Calu3 (cell line): ENCODE measurements around the gene MMP13. TPM values are rescaled to one million over a fixed set of nuclear protein-coding genes. Genes with fewer than 3 reads are reported as not detected.

ENCODE experiments used
- BruUV-seq: library from RNA; stranded (reverse); fragments of 400-500 nt; replicated peaks from 2 replicates; lab custom pipeline; 2021; lab: Mats Ljungman, UMichigan
- CTCF ChIA-PET: fragments of 300-600 bp; sonication (Branson Sonifier 250); formaldehyde crosslinking; loops from one replicate; lab custom pipeline; 2022; ENCODE audit warnings: antibody characterized with exemption; lab: Charles Lee
- DNase-seq: peaks from one replicate; pipeline ENCODE4 v3.0.0; 2022
- H3K27ac Mint-ChIP-seq: one replicate; pipeline ENCODE4 v1.8.0; 2022; ENCODE audit warnings: mixed read lengths; ENCODE audit not compliant: unreplicated experiment
- H3K27me3 Mint-ChIP-seq: one replicate; pipeline ENCODE4 v1.8.0; 2022; ENCODE audit warnings: mixed read lengths; ENCODE audit not compliant: unreplicated experiment
- H3K36me3 Mint-ChIP-seq: one replicate; pipeline ENCODE4 v1.8.0; 2022; ENCODE audit warnings: mild to moderate bottlenecking, moderate library complexity, mixed read lengths; ENCODE audit not compliant: insufficient read depth, unreplicated experiment
- H3K4me1 Mint-ChIP-seq: one replicate; pipeline ENCODE4 v1.8.0; 2022; ENCODE audit warnings: mild to moderate bottlenecking, low read depth, mixed read lengths; ENCODE audit not compliant: unreplicated experiment
- H3K4me3 Mint-ChIP-seq: one replicate; pipeline ENCODE4 v1.8.0; 2022; ENCODE audit warnings: mild to moderate bottlenecking, low read depth, moderate library complexity, mixed read lengths; ENCODE audit not compliant: unreplicated experiment
- H3K9me3 Mint-ChIP-seq: one replicate; pipeline ENCODE4 v1.8.0; 2022; ENCODE audit warnings: low read depth, mixed read lengths; ENCODE audit not compliant: unreplicated experiment
- intact Hi-C: fragments of 100-400 bp; cut with micrococcal nuclease; formaldehyde crosslinking; loops from one replicate; pipeline ENCODE4 v1.10.0; 2022; ENCODE audit not compliant: unreplicated experiment
- total RNA-seq: library from RNA; stranded (reverse); gene quantifications from 2 replicates; pipeline ENCODE4 v1.2.3, GENCODE V29; 2022
- TF ChIP-seq, protein P1 (sequence below): fragments of 200-600 bp; IDR thresholded peaks from one replicate; pipeline ENCODE4 v1.8.0; 2022; ENCODE audit warnings: antibody characterized with exemption; ENCODE audit not compliant: unreplicated experiment

MMP13 gene
- total RNA-seq, 1 experiment from 2014 or later, result not detected

DNA sequence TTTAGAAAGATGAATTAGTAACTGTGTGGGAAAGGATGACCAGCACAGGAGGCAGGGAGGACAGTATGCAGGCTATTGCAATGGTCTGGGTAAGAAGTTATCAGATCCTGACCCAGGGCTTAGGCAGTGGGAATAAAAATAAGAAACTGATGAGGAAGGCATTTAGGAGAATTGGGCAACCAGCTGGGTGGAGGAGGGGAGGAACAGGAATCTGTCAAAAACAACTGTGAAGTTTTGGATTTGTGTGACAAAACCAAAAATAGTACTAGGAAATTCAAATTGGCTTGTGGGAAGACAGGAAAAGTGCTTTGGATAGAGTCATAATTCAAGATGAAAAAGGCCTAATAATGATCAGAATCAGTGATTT, 27.9 kb downstream of the MMP13 start:
- H3K27me3 Mint-ChIP-seq, result peaks cover 47% of the 10 kb centered on the region
- no peak for DNase-seq
- no peaks in the 10 kb centered on the region for H3K9me3 Mint-ChIP-seq
- peaks cover 17% of the 10 kb centered on the region for H3K4me1 Mint-ChIP-seq
- CTCF ChIA-PET, result no interaction called here
- no peak overlapping the region for H3K27ac Mint-ChIP-seq
- BruUV-seq, result no TSS peak
- intact Hi-C loops, result no loop called here
- H3K36me3 Mint-ChIP-seq, result peaks cover 6% of the 10 kb centered on the region
- H3K4me3 Mint-ChIP-seq, result no peak overlapping the region
- TF ChIP-seq, protein P1, sequence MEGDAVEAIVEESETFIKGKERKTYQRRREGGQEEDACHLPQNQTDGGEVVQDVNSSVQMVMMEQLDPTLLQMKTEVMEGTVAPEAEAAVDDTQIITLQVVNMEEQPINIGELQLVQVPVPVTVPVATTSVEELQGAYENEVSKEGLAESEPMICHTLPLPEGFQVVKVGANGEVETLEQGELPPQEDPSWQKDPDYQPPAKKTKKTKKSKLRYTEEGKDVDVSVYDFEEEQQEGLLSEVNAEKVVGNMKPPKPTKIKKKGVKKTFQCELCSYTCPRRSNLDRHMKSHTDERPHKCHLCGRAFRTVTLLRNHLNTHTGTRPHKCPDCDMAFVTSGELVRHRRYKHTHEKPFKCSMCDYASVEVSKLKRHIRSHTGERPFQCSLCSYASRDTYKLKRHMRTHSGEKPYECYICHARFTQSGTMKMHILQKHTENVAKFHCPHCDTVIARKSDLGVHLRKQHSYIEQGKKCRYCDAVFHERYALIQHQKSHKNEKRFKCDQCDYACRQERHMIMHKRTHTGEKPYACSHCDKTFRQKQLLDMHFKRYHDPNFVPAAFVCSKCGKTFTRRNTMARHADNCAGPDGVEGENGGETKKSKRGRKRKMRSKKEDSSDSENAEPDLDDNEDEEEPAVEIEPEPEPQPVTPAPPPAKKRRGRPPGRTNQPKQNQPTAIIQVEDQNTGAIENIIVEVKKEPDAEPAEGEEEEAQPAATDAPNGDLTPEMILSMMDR, result no peak

DNA sequence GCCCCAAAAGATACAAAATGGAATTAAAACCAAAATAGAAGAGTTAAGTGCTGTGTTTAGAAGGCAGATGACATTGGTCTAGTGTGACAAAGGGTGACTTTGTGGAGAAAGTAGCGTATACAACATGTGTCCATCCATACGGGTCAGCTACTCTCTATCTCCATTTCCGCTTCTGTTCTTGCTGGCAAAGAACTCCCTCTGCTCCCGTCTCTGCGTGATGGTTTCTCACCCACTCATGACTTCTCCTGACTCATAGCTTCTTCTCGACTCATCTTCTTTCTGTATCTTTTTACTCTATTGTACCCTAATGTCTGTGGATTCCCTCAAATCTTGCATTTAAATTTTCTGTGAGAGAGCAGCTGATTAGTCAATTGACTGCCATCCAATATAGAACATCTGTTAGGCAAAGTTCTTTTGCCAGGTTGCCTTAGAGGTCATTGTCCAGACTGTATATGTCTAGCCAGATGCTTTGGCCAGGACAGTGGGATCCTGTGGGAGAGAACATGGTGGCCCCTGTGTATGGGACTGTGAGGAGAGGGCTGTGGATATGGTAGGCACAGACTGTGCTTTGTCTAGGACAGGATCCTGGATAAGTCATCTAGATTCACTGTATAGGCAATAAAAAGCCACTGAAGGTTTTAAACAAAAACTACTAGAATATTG, 28.4 kb downstream of the MMP13 start:
- Mint-ChIP-seq H3K27ac (no peak overlapping the region), H3K27me3 (peaks cover 47% of the 10 kb centered on the region), H3K4me3 (no peak overlapping the region), H3K4me1 (peaks cover 17% of the 10 kb centered on the region), H3K9me3 (no peaks in the 10 kb centered on the region), H3K36me3 (peaks cover 6% of the 10 kb centered on the region)
- TF ChIP-seq, protein P1, result no peak
- DNase-seq, result no peak
- no TSS peak for BruUV-seq
- intact Hi-C loops, result no loop called here
- CTCF ChIA-PET, result no interaction called here

- H3K27me3 Mint-ChIP-seq, result peaks cover 47% of the 10 kb centered on the region
- intact Hi-C loops, result no loop called here
- H3K4me3 Mint-ChIP-seq, result no peak overlapping the region
- no TSS peak for BruUV-seq
- H3K36me3 Mint-ChIP-seq, result peaks cover 6% of the 10 kb centered on the region
- H3K9me3 Mint-ChIP-seq, result no peaks in the 10 kb centered on the region
- CTCF ChIA-PET, result no interaction called here
- TF ChIP-seq, protein P1, result no peak
- H3K4me1 Mint-ChIP-seq, result peaks cover 15% of the 10 kb centered on the region
- no peak for DNase-seq
- no peak overlapping the region for H3K27ac Mint-ChIP-seq
Observed at GRCh38 chr11:102926517-102926916, 29.0 kb downstream of the MMP13 start.

GRCh38 chr11:102925988-102926387, 29.5 kb downstream of the MMP13 start:
- TF ChIP-seq, protein P1, result no peak
- H3K27me3 Mint-ChIP-seq, result peaks cover 46% of the 10 kb centered on the region
- intact Hi-C loops, result no loop called here
- no peak overlapping the region for H3K4me3 Mint-ChIP-seq
- H3K36me3 Mint-ChIP-seq, result peaks cover 6% of the 10 kb centered on the region
- peaks cover 10% of the 10 kb centered on the region for H3K4me1 Mint-ChIP-seq
- no peak overlapping the region for H3K27ac Mint-ChIP-seq
- no peaks in the 10 kb centered on the region for H3K9me3 Mint-ChIP-seq
- CTCF ChIA-PET, result no interaction called here
- BruUV-seq, result no TSS peak
- DNase-seq, result no peak
